MG63 (cell line): ENCODE measurements around the gene ZNF317. TPM values are rescaled to one million over a fixed set of nuclear protein-coding genes. Genes with fewer than 3 reads are reported as not detected.
"Not testable (repeated sequence)": the region's sequence is repeated elsewhere in the genome, so short reads cannot be mapped to it uniquely, and the experiment has no call there.

ENCODE experiments used
- DNase-seq: peaks from one replicate; pipeline ENCODE4 v3.0.0-alpha.2; 2020
- H3K27me3 ChIP-seq: fragments of 250-450 bp; sonication (Bioruptor Pico); 2 replicates; pipeline ENCODE4 v1.5.1; 2020; ENCODE audit warnings: mild to moderate bottlenecking, moderate library complexity
- H3K36me3 ChIP-seq: fragments of 250-450 bp; sonication (Bioruptor Pico); 2 replicates; pipeline ENCODE4 v1.5.1; 2020; ENCODE audit warnings: mild to moderate bottlenecking, moderate library complexity
- H3K4me3 ChIP-seq: fragments of 250-450 bp; sonication (Bioruptor Pico); 2 replicates; pipeline ENCODE4 v1.5.1; 2020; ENCODE audit warnings: mild to moderate bottlenecking, moderate library complexity
- H3K9me3 ChIP-seq: fragments of 250-450 bp; sonication (Bioruptor Pico); 2 replicates; pipeline ENCODE4 v1.5.1; 2020; ENCODE audit warnings: mild to moderate bottlenecking, moderate library complexity
- total RNA-seq: library from RNA; depleted of rRNA; stranded (reverse); fragments of >200 nt; shearing (Covaris generic); gene quantifications from 2 replicates; pipeline ENCODE4 v1.2.3, GENCODE V29; 2014; ENCODE audit warnings: low replicate concordance; rRNA removed

Gene ZNF317
- total RNA-seq, 1 experiment from 2014 or later, result 19.9 TPM

- Histone ChIP-seq H3K36me3 (peaks cover 100% of the 10 kb centered on the region), H3K4me3 (no peak overlapping the region), H3K27me3 (no peaks in the 10 kb centered on the region), H3K9me3 (peaks cover 79% of the 10 kb centered on the region)
- no peak for DNase-seq
Observed at GRCh38 chr19:9156304-9156703, 16.1 kb downstream of the ZNF317 start.

- peaks cover 100% of the 10 kb centered on the region for H3K36me3 ChIP-seq
- peaks cover 60% of the 10 kb centered on the region for H3K9me3 ChIP-seq
- no peak for DNase-seq
- no peaks in the 10 kb centered on the region for H3K27me3 ChIP-seq
- H3K4me3 ChIP-seq, result no peak overlapping the region
Observed at GRCh38 chr19:9159891-9160290, 19.7 kb downstream of the ZNF317 start.

- Histone ChIP-seq H3K9me3 (peaks cover 45% of the 10 kb centered on the region), H3K36me3 (peaks cover 98% of the 10 kb centered on the region), H3K27me3 (no peaks in the 10 kb centered on the region), H3K4me3 (no peak overlapping the region)
- no peak for DNase-seq
Observed at GRCh38 chr19:9161427-9161826, 21.2 kb downstream of the ZNF317 start.

GRCh38 chr19:9165261-9165660, 25.1 kb downstream of the ZNF317 start:
- H3K36me3 ChIP-seq, result peaks cover 60% of the 10 kb centered on the region
- peaks cover 24% of the 10 kb centered on the region for H3K9me3 ChIP-seq
- no peak for DNase-seq
- no peaks in the 10 kb centered on the region for H3K27me3 ChIP-seq
- no peak overlapping the region for H3K4me3 ChIP-seq

- Histone ChIP-seq H3K27me3 (no peaks in the 10 kb centered on the region), H3K36me3 (peaks cover 44% of the 10 kb centered on the region), H3K4me3 (no peak overlapping the region), H3K9me3 (peaks cover 10% of the 10 kb centered on the region)
- DNase-seq, result no peak
Observed at GRCh38 chr19:9166846-9167245, 26.6 kb downstream of the ZNF317 start.

GRCh38 chr19:9171393-9171991, 31.3 kb downstream of the ZNF317 start:
- H3K9me3 ChIP-seq, result no peaks in the 10 kb centered on the region; the same call in 1 of the 2 replicates
- no peak overlapping the region for H3K4me3 ChIP-seq
- no peaks in the 10 kb centered on the region for H3K36me3 ChIP-seq
- no peak for DNase-seq
- H3K27me3 ChIP-seq, result no peaks in the 10 kb centered on the region

GRCh38 chr19:9175326-9175725, 35.1 kb downstream of the ZNF317 start:
- peaks cover 4% of the 10 kb centered on the region for H3K27me3 ChIP-seq
- no peak overlapping the region for H3K4me3 ChIP-seq
- no peaks in the 10 kb centered on the region; the same call in 1 of the 2 replicates for H3K9me3 ChIP-seq
- H3K36me3 ChIP-seq, result no peaks in the 10 kb centered on the region
- no peak for DNase-seq

- Histone ChIP-seq H3K27me3 (peaks cover 4% of the 10 kb centered on the region), H3K9me3 (no peaks in the 10 kb centered on the region; the same call in 1 of the 2 replicates), H3K4me3 (no peak within 1 kb of the TSS), H3K36me3 (no peaks in the 10 kb centered on the region)
- no peak for DNase-seq
Observed at GRCh38 chr19:9178901-9179300, 38.7 kb downstream of the ZNF317 start, which contains the start of gene OR7D2. Gene OR7D2 (plus strand): TSS chr19:9178979. CDS start chr19:9185782, 6,803 bp downstream.

- H3K9me3 ChIP-seq, result no peaks in the 10 kb centered on the region
- H3K4me3 ChIP-seq, result no peak overlapping the region
- no peaks in the 10 kb centered on the region for H3K36me3 ChIP-seq
- no peak for DNase-seq
- H3K27me3 ChIP-seq, result 0 out of 2 replicates have a peak, but pooled peaks cover 2% of the 10 kb centered on the region
Observed at GRCh38 chr19:9183000-9183399, 42.8 kb downstream of the ZNF317 start.

- H3K27me3 ChIP-seq, result no peaks in the 10 kb centered on the region
- H3K36me3 ChIP-seq, result no peaks in the 10 kb centered on the region
- no peak overlapping the region for H3K4me3 ChIP-seq
- DNase-seq, result no peak
- H3K9me3 ChIP-seq, result peaks cover 2% of the 10 kb centered on the region; the same call in 1 of the 2 replicates
Observed at GRCh38 chr19:9187191-9187590, 47.0 kb downstream of the ZNF317 start.

- peaks cover 2% of the 10 kb centered on the region; the same call in 1 of the 2 replicates for H3K9me3 ChIP-seq
- DNase-seq, result no peak
- no peaks in the 10 kb centered on the region for H3K27me3 ChIP-seq
- H3K36me3 ChIP-seq, result no peaks in the 10 kb centered on the region
- H3K4me3 ChIP-seq, result no peak overlapping the region
Observed at GRCh38 chr19:9189535-9189934, 49.3 kb downstream of the ZNF317 start.

GRCh38 chr19:9198044-9198443, 57.8 kb downstream of the ZNF317 start:
- H3K9me3 ChIP-seq, DNase-seq, H3K27me3 ChIP-seq, H3K36me3 ChIP-seq, H3K4me3 ChIP-seq: not testable (repeated sequence)

- Histone ChIP-seq H3K9me3 (no peaks in the 10 kb centered on the region; the same call in 1 of the 2 replicates), H3K4me3 (peak overlapping the region; percentile 17), H3K36me3 (no peaks in the 10 kb centered on the region), H3K27me3 (peaks cover 3% of the 10 kb centered on the region; the same call in 1 of the 2 replicates)
- DNase-seq, result peak; percentile 76
Observed at GRCh38 chr19:9205501-9206113, 65.4 kb downstream of the ZNF317 start.

Other genes with a start within 250 kb of the ZNF317 start
- not detected in 2 replicates for gene MUC16, start 130.0 kb upstream of the ZNF317 start, total RNA-seq
- gene OR1M1, start 53.3 kb upstream of the ZNF317 start, total RNA-seq, result not detected in 2 replicates
- gene OR7G2, start 32.9 kb upstream of the ZNF317 start, total RNA-seq, result not detected in 2 replicates
- not detected in 2 replicates for gene OR7G1, start 24.6 kb upstream of the ZNF317 start, total RNA-seq
- gene OR7G3, start 13.4 kb upstream of the ZNF317 start, total RNA-seq, result not detected in 2 replicates
- not detected in 2 replicates for gene OR7D2, start 38.6 kb downstream of the ZNF317 start, total RNA-seq
- not detected in 2 replicates for gene OR7D4, start 79.2 kb downstream of the ZNF317 start, total RNA-seq
- not detected in 2 replicates for gene OR7E24, start 110.5 kb downstream of the ZNF317 start, total RNA-seq
- gene ZNF699, start 169.4 kb downstream of the ZNF317 start, total RNA-seq, result 4.3 and 4.4 TPM in 2 replicates
- 17.7 and 20.0 TPM in 2 replicates for gene ZNF559, start 183.8 kb downstream of the ZNF317 start, total RNA-seq
- 2.2 and 4.4 TPM in 2 replicates for gene ZNF177, start 222.6 kb downstream of the ZNF317 start, total RNA-seq